ENCODE results near the gene NPAS3.

DNA sequence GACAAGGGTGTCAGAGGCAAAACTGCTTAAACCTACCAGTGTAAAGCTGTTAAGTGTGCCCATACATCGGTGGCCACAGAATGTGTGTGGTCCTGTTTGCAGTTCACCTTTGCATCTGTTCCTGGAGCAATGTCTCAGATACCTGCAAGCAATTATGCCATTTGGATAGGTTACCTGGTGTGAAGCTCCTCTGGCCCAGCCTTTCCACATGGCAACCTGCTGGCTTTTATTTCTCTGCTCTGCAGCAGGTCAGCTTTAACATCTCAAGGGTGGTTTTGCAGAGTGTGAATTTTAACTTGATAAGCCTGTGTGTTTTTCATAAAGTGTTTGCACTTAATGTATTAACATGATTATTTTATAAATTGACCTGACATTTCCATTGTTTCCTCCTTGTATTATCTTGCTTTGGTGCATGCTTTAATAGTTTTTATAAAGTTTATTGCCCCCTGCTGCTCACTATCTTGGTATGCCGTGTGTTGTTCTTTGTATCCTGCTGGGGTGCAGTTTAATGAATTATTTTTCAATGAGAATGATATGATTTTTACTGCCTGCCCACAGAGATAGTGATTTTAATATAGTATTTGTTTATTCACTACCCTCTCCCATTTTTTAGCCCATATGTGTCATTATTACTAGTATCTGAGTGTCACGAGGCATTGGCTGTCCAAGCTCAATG, 403.8 kb downstream of the NPAS3 start:
- TF ChIP-seq, protein P1, sequence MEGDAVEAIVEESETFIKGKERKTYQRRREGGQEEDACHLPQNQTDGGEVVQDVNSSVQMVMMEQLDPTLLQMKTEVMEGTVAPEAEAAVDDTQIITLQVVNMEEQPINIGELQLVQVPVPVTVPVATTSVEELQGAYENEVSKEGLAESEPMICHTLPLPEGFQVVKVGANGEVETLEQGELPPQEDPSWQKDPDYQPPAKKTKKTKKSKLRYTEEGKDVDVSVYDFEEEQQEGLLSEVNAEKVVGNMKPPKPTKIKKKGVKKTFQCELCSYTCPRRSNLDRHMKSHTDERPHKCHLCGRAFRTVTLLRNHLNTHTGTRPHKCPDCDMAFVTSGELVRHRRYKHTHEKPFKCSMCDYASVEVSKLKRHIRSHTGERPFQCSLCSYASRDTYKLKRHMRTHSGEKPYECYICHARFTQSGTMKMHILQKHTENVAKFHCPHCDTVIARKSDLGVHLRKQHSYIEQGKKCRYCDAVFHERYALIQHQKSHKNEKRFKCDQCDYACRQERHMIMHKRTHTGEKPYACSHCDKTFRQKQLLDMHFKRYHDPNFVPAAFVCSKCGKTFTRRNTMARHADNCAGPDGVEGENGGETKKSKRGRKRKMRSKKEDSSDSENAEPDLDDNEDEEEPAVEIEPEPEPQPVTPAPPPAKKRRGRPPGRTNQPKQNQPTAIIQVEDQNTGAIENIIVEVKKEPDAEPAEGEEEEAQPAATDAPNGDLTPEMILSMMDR (IDR thresholded peaks at IDR 0.05 in 8 of 11, conservative IDR thresholded peaks at IDR 0.05 in 3 of 11) = no peak
- TF ChIP-seq POLR2A (IDR thresholded peaks at IDR 0.05) (no peak), POLR2AphosphoS5 (IDR thresholded peaks at IDR 0.05) (no peak)
